SK-N-SH treated with all-trans-retinoic acid at 6 μM for 48 hours (cell line): ENCODE data around the gene IPPK.

Experiments used
- ARNTL ChIP-seq: fragments of 450-650 bp; formaldehyde crosslinking; IDR thresholded peaks from 2 replicates; pipeline ENCODE4 v1.5.0; 2020; ENCODE audit warnings: low read depth, mild to moderate bottlenecking, moderate library complexity, borderline replicate concordance
- BACH2 ChIP-seq: fragments of 250-450 bp; sonication (Bioruptor Pico); IDR thresholded peaks from 2 replicates; pipeline ENCODE4 v1.9.0; 2021; ENCODE audit warnings: mild to moderate bottlenecking, borderline replicate concordance
- CSDC2 ChIP-seq: fragments of 250-450 bp; sonication (Bioruptor Pico); IDR thresholded peaks from 2 replicates; pipeline ENCODE4 v1.5.0; 2020; ENCODE audit warnings: mild to moderate bottlenecking, moderate library complexity
- OSR1 ChIP-seq: fragments of 250-450 bp; sonication (Bioruptor Pico); IDR thresholded peaks from 2 replicates; pipeline ENCODE4 v1.8.0; 2022; ENCODE audit warnings: moderate library complexity, mild to moderate bottlenecking, inconsistent platforms
- RARB ChIP-seq: fragments of 250-450 bp; sonication (Bioruptor Pico); IDR thresholded peaks from 2 replicates; pipeline ENCODE4 v1.8.0; 2021; ENCODE audit warnings: mild to moderate bottlenecking, moderate library complexity
- TCF4 ChIP-seq: fragments of 250-450 bp; sonication (Bioruptor Pico); IDR thresholded peaks from 2 replicates; pipeline ENCODE4 v1.8.0; 2021; ENCODE audit warnings: mild to moderate bottlenecking, moderate library complexity, borderline replicate concordance
- ZFP30 ChIP-seq: fragments of 450-650 bp; formaldehyde crosslinking; IDR thresholded peaks from 2 replicates; pipeline ENCODE4 v1.5.0; 2022; ENCODE audit warnings: mild to moderate bottlenecking, moderate library complexity
- ZNF565 ChIP-seq: fragments of 450-650 bp; formaldehyde crosslinking; conservative IDR thresholded peaks from 2 replicates; pipeline ENCODE4 v1.5.0; 2020; ENCODE audit warnings: low read depth, mild to moderate bottlenecking, moderate library complexity

DNA sequence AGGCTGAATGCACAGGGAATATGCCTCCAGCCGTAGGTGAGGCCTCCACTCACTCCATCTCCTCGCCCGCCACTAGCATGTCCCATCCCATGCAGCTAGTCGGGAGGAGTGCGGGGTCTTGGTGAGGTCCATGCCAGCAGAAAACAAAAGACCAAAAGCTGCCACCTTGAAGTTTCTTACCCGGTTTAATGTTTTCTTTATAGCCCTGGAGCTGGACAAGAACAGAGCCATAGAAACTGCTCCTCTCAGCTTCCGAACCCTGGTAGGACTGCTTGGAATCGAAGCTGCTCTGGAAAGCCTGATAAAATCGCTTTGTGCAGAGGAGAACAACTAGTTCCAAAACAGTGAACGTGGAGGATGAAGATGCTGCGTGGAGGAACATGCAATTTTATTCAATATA lies 57.1 kb downstream of the IPPK start:
- no peak for TF ChIP-seq RARB
- no peak for TF ChIP-seq CSDC2 (CRISPR knock-in tag)
- TF ChIP-seq BACH2 (CRISPR knock-in tag), result no peak
- no peak for TF ChIP-seq TCF4 (CRISPR knock-in tag)
- no peak for TF ChIP-seq ZFP30 (CRISPR knock-in tag)
- TF ChIP-seq ARNTL (CRISPR knock-in tag), result no peak
- no peak for TF ChIP-seq ZNF565 (CRISPR knock-in tag)
- TF ChIP-seq OSR1 (CRISPR knock-in tag), result no peak
